HCT116 (cell line): ENCODE data around the gene POTEB. TPM values are rescaled to one million over a fixed set of nuclear protein-coding genes. Genes with fewer than 3 reads are reported as not detected.
"Not testable (repeated sequence)": the region's sequence is repeated elsewhere in the genome, so short reads cannot be mapped to it uniquely, and the experiment has no call there.

ENCODE experiments used
- ATAC-seq: fragments of 200-7000 bp; cut with Tn5 transposase; 2 replicates; pipeline ENCODE4 v1.9.1; 2020; ENCODE audit warnings: mild to moderate bottlenecking, moderate library complexity
- Bru-seq: library from RNA; stranded (reverse); fragments of 400-500 nt; gene quantifications from one replicate; lab custom pipeline; 2021; lab: Mats Ljungman, UMichigan
- BruChase-seq, 2 experiments: library from RNA; stranded (reverse); fragments of 400-500 nt; gene quantifications; one replicate each; lab custom pipeline; 2021; lab: Mats Ljungman, UMichigan
- BruUV-seq: library from RNA; stranded (reverse); fragments of 400-500 nt; replicated peaks from 2 replicates; lab custom pipeline; 2021; lab: Mats Ljungman, UMichigan
- CTCF ChIA-PET: fragments of 300-600 bp; sonication (Branson Sonifier 250); formaldehyde crosslinking; loops from one replicate; lab custom pipeline; 2021; ENCODE audit warnings: antibody characterized with exemption; lab: Charles Lee
- POLR2A ChIA-PET: fragments of 300-600, 350-600 bp; sonication (Branson Sonifier 250); formaldehyde crosslinking; loops from one replicate; lab custom pipeline; 2021; ENCODE audit warnings: antibody characterized with exemption; lab: Charles Lee
- RAD21 ChIA-PET, 2 experiments: fragments of 300-600 bp; sonication (Branson Sonifier 250); formaldehyde crosslinking; loops; one replicate each; lab custom pipeline; 2023; ENCODE audit warnings: low total read pairs in 2 of 2; ENCODE audit not compliant: uncharacterized antibody in 2 of 2, unreplicated experiment in 2 of 2, low non-redundant PET in 1 of 2; lab: Charles Lee
- DNase-seq: peaks from one replicate; pipeline ENCODE4 v3.0.0-alpha.2; 2010; ENCODE audit warnings: low read depth, low spot score
- H2AFZ ChIP-seq: fragments of 200-600 bp; shearing (Covaris generic), sonication (generic); 2 replicates; pipeline ENCODE4 v1.6.1; 2017; ENCODE audit warnings: low read depth, mixed run types, mixed read lengths, antibody characterized with exemption, low read length; ENCODE audit not compliant: poor library complexity, severe bottlenecking
- H3K27ac ChIP-seq: 2 replicates; pipeline ENCODE4 v1.5.1; 2012; ENCODE audit warnings: low read depth, low read length
- H3K27me3 ChIP-seq: fragments of 200-600 bp; sonication (generic); 2 replicates; pipeline ENCODE4 v1.6.1; 2016; ENCODE audit warnings: mixed run types, low read length, mixed read lengths; ENCODE audit not compliant: insufficient read depth
- H3K36me3 ChIP-seq, 2 experiments: fragments of 200-500 bp in 1 of 2; fragments of 200-600 bp in 1 of 2; sonication (Bioruptor generic) in 1 of 2; sonication (generic) in 1 of 2; 2 replicates each; pipeline versions ENCODE4 v1.5.1 to v1.6.1; 2014 to 2016; ENCODE audit warnings: low read length in 2 of 2, inconsistent platforms in 1 of 2, mixed read lengths in 1 of 2, mixed run types in 1 of 2; ENCODE audit not compliant: insufficient read depth in 2 of 2, control insufficient read depth in 1 of 2
- H3K4me1 ChIP-seq, 2 experiments: fragments of 200-600 bp in 1 of 2; sonication (generic) in 1 of 2; 2 replicates each; pipeline versions ENCODE4 v1.5.1 to v1.6.1; 2012 to 2017; ENCODE audit warnings: low read length in 2 of 2, inconsistent platforms in 1 of 2, mild to moderate bottlenecking in 1 of 2, mixed read lengths in 1 of 2, mixed run types in 1 of 2, moderate library complexity in 1 of 2; ENCODE audit not compliant: insufficient read depth in 2 of 2, control insufficient read depth in 1 of 2
- H3K4me2 ChIP-seq: fragments of 200-600 bp; sonication (generic); 2 replicates; pipeline ENCODE4 v1.6.1; 2017; ENCODE audit warnings: mixed run types, low read length, mixed read lengths
- H3K4me3 ChIP-seq, 2 experiments: fragments of 200-600 bp in 1 of 2; sonication (generic) in 1 of 2; replicated peaks in 1 of 2; 2 replicates each; pipeline ENCODE4 v1.5.1; 2011 to 2016; ENCODE audit warnings: low read length in 2 of 2, control low read depth in 1 of 2, low read depth in 1 of 2, mild to moderate bottlenecking in 1 of 2, mixed read lengths in 1 of 2, mixed run types in 1 of 2
- H3K79me2 ChIP-seq: fragments of 200-600 bp; sonication (generic); 2 replicates; pipeline ENCODE4 v1.6.1; 2017; ENCODE audit warnings: mild to moderate bottlenecking, mixed run types, low read length, moderate library complexity, mixed read lengths; ENCODE audit not compliant: insufficient read depth
- H3K9ac ChIP-seq: fragments of 200-600 bp; sonication (generic); 2 replicates; pipeline ENCODE4 v1.6.1; 2016; ENCODE audit warnings: low read length, mixed read lengths
- H3K9me2 ChIP-seq: fragments of 200-600 bp; sonication (generic), shearing (Covaris generic); 2 replicates; pipeline ENCODE4 v1.6.1; 2017; ENCODE audit warnings: mixed run types, mild to moderate bottlenecking, moderate library complexity; ENCODE audit not compliant: insufficient read depth
- H3K9me3 ChIP-seq, 2 experiments: fragments of 200-500 bp in 1 of 2; fragments of 200-600 bp in 1 of 2; sonication (Bioruptor generic) in 1 of 2; sonication (generic) in 1 of 2; 2 replicates each; pipeline ENCODE4 v1.6.1; 2014 to 2017; ENCODE audit warnings: low read length in 2 of 2, mixed read lengths in 2 of 2, inconsistent platforms in 1 of 2, low read depth in 1 of 2, mild to moderate bottlenecking in 1 of 2, mixed run types in 1 of 2, moderate library complexity in 1 of 2; ENCODE audit not compliant: control insufficient read depth in 1 of 2, insufficient read depth in 1 of 2
- H4K20me1 ChIP-seq: fragments of 200-600 bp; sonication (generic), shearing (Covaris generic); 2 replicates; pipeline ENCODE4 v1.6.1; 2017; ENCODE audit warnings: mixed run types, mild to moderate bottlenecking, moderate library complexity; ENCODE audit not compliant: insufficient read depth
- intact Hi-C: fragments of 100-400 bp; cut with micrococcal nuclease; formaldehyde crosslinking; loops from 2 replicates; pipeline ENCODE4 v1.10.0; 2022
- long read RNA-seq: library from polyadenylated mRNA; unstranded; transcript quantifications from one replicate; pipeline ENCODE4 v2.0.0, GENCODE V29; 2021; ENCODE audit not compliant: unreplicated experiment
- polyA plus RNA-seq: library from polyadenylated mRNA; unstranded; fragments of >200 nt; gene quantifications from 2 replicates; pipeline ENCODE4 v1.2.1, GENCODE V29; 2012; ENCODE audit warnings: missing spikeins
- total RNA-seq: library from RNA; stranded (reverse); gene quantifications from one replicate; pipeline ENCODE4 v1.2.1, GENCODE V29; 2021; ENCODE audit not compliant: unreplicated experiment

Gene POTEB
- total RNA-seq (not detected), Bru-seq, nascent RNA (not detected), BruChase-seq, experiment 1, labeled RNA remaining after a 6-hour chase (not detected), BruChase-seq, experiment 2, labeled RNA remaining after a 2-hour chase (not detected)
- polyA plus RNA-seq, result not detected in 2 replicates
- long read RNA-seq, result 0 reads

GRCh38 chr15:21877635-21878034, at the start of gene POTEB:
Gene POTEB, minus strand, starts transcription at chr15:21877735. Its CDS starts 489 bp downstream, at chr15:21877246.
- BruUV-seq, result not testable (repeated sequence)

GRCh38 chr15:21890955-21891354, 13.4 kb upstream of the POTEB start:
- CTCF ChIA-PET, H3K79me2 ChIP-seq, DNase-seq, H3K4me3 ChIP-seq, intact Hi-C loops, H3K9me2 ChIP-seq, H3K4me2 ChIP-seq, POLR2A ChIA-PET, H3K27ac ChIP-seq, H3K9ac ChIP-seq, H3K4me1 ChIP-seq, BruUV-seq, H3K9me3 ChIP-seq, ATAC-seq, RAD21 ChIA-PET, H3K36me3 ChIP-seq, H3K27me3 ChIP-seq, H4K20me1 ChIP-seq, H2AFZ ChIP-seq: not testable (repeated sequence)

More at GRCh38 chr15:21877635-21878034, at the start of gene POTEB:
- H3K9ac ChIP-seq, H4K20me1 ChIP-seq, CTCF ChIA-PET, H3K9me3 ChIP-seq, H3K4me1 ChIP-seq, H3K79me2 ChIP-seq, H3K27ac ChIP-seq, H3K4me2 ChIP-seq, POLR2A ChIA-PET, H3K4me3 ChIP-seq, DNase-seq, intact Hi-C loops, H2AFZ ChIP-seq, H3K27me3 ChIP-seq, H3K36me3 ChIP-seq, ATAC-seq, RAD21 ChIA-PET, H3K9me2 ChIP-seq: not testable (repeated sequence)

- H3K36me3 ChIP-seq, H3K9me3 ChIP-seq, H3K4me2 ChIP-seq, POLR2A ChIA-PET, H3K9me2 ChIP-seq, H3K4me3 ChIP-seq, DNase-seq, BruUV-seq, H3K79me2 ChIP-seq, ATAC-seq, CTCF ChIA-PET, H3K4me1 ChIP-seq, H3K27me3 ChIP-seq, H2AFZ ChIP-seq, H4K20me1 ChIP-seq, intact Hi-C loops, RAD21 ChIA-PET, H3K9ac ChIP-seq, H3K27ac ChIP-seq: not testable (repeated sequence)
Measured at GRCh38 chr15:21889542-21889941, 12.0 kb upstream of the POTEB start.

GRCh38 chr15:21838831-21839230, 38.7 kb downstream of the POTEB start:
- H3K4me3 ChIP-seq, POLR2A ChIA-PET, H3K4me1 ChIP-seq, H3K27me3 ChIP-seq, H4K20me1 ChIP-seq, BruUV-seq, H3K9me2 ChIP-seq, H3K9ac ChIP-seq, CTCF ChIA-PET, intact Hi-C loops, H3K4me2 ChIP-seq, H3K9me3 ChIP-seq, H3K27ac ChIP-seq, H3K79me2 ChIP-seq, DNase-seq, H3K36me3 ChIP-seq, ATAC-seq, RAD21 ChIA-PET, H2AFZ ChIP-seq: not testable (repeated sequence)
